PFSK-1 (cell line): ENCODE measurements around the gene FABP3.

Experiments used
- FOXP2 ChIP-seq: optimal IDR thresholded peaks from 2 replicates; pipeline ENCODE3; 2011; ENCODE audit warnings: borderline replicate concordance, control low read depth, inconsistent platforms; ENCODE audit not compliant: insufficient read depth; ENCODE audit errors: extremely low read length, extremely low read depth
- POLR2AphosphoS5 ChIP-seq: IDR thresholded peaks from 2 replicates; pipeline ENCODE4 v1.6.1; 2012; ENCODE audit warnings: low read depth, mild to moderate bottlenecking, control low read depth, low read length, moderate library complexity
- TAF1 ChIP-seq: IDR thresholded peaks from 2 replicates; pipeline ENCODE4 v1.6.1; 2012; ENCODE audit warnings: low read length, control low read depth, borderline replicate concordance; ENCODE audit not compliant: insufficient read depth
- TF ChIP-seq, protein P1 (sequence below), 2 experiments: IDR thresholded peaks; 2 replicates each; pipeline versions ENCODE4 v1.6.1 to v1.8.0; 2011 to 2012; ENCODE audit warnings: low read depth in 2 of 2, low read length in 2 of 2, control low read depth in 1 of 2, inconsistent platforms in 1 of 2, mild to moderate bottlenecking in 1 of 2, moderate library complexity in 1 of 2; ENCODE audit not compliant: insufficient read depth in 1 of 2

Gene FABP3

GRCh38 chr1:31318146-31318545 lies 54.7 kb downstream of the FABP3 start:
- TF ChIP-seq, protein P1, sequence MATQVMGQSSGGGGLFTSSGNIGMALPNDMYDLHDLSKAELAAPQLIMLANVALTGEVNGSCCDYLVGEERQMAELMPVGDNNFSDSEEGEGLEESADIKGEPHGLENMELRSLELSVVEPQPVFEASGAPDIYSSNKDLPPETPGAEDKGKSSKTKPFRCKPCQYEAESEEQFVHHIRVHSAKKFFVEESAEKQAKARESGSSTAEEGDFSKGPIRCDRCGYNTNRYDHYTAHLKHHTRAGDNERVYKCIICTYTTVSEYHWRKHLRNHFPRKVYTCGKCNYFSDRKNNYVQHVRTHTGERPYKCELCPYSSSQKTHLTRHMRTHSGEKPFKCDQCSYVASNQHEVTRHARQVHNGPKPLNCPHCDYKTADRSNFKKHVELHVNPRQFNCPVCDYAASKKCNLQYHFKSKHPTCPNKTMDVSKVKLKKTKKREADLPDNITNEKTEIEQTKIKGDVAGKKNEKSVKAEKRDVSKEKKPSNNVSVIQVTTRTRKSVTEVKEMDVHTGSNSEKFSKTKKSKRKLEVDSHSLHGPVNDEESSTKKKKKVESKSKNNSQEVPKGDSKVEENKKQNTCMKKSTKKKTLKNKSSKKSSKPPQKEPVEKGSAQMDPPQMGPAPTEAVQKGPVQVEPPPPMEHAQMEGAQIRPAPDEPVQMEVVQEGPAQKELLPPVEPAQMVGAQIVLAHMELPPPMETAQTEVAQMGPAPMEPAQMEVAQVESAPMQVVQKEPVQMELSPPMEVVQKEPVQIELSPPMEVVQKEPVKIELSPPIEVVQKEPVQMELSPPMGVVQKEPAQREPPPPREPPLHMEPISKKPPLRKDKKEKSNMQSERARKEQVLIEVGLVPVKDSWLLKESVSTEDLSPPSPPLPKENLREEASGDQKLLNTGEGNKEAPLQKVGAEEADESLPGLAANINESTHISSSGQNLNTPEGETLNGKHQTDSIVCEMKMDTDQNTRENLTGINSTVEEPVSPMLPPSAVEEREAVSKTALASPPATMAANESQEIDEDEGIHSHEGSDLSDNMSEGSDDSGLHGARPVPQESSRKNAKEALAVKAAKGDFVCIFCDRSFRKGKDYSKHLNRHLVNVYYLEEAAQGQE (IDR thresholded peaks at IDR 0.05; ENCODE audit: insufficient read depth in 1 of 2, low read depth in 2 of 2, low read length in 2 of 2) = no peak
- TF ChIP-seq FOXP2 = no peak

DNA sequence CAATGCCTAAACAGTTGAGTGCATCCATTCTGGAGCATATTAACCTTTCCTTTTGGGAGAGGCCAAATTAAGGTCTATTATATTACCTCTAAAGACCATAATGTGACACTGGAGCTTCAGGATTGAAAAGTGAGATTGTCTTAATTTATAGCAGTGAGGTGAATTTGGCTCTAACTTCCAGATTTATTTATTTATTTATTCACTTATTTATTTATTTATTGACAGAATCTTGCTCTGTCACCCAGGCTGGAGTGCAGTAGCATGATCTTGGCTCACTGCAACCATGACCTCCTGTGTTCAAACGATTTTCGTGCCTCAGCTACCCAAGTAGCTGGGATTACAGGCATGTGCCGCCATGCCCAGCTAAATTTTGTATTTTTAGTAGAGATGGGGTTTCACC lies 57.0 kb downstream of the FABP3 start:
- TF ChIP-seq TAF1 (no peak), POLR2AphosphoS5 (no peak), FOXP2 (no peak)
- TF ChIP-seq, protein P1 (IDR thresholded peaks at IDR 0.05; ENCODE audit: insufficient read depth in 1 of 2, low read depth in 2 of 2, low read length in 2 of 2) = no peak
